HG03521 (cell line): ENCODE measurements around the gene SP100.

Experiments used
- ATAC-seq: cut with Tn5 transposase; IDR thresholded peaks from one replicate; pipeline ENCODE4 v1.9.1; 2021; ENCODE audit warnings: mild to moderate bottlenecking, moderate library complexity; ENCODE audit not compliant: unreplicated experiment

The SP100 gene

DNA sequence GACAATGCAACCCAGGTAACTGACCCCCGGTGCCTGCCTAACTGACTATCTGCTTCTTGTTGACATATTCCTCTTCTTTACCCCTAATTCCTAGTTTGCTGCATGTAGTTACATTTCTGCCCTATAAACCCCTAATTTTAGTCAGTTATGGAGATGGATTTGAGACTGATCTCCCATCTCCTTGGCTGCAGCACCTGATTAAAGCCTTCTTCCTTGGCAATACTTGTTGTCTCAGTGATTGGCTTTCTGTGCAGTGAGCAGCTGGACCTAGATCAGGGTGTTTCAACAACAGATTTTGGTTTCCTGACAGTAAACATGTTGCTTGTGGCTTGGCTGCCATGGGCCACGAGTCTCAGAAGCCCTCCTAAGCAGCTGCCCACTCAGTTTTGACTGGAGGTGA, 105.4 kb downstream of the SP100 start:
- ATAC-seq, result no peak

DNA sequence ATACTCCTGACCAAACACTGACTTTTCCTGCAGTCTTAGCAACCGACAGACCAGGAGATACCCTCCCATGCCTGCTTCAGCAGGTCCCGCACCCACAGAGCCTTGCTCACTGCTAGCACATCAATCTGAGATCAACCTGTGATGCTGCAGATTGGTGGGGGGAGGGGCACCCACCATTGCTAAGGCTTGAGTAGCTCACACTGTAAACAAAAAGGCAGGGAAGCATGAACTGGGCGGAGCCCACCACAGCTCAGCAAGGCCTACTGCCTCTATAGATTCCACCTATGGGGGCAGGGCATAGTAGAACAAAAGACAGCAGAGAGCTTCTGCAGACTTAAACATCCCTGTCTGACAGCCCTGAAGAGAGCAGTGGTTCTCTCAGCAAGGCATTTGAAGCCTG, 109.7 kb downstream of the SP100 start:
- no peak for ATAC-seq

DNA sequence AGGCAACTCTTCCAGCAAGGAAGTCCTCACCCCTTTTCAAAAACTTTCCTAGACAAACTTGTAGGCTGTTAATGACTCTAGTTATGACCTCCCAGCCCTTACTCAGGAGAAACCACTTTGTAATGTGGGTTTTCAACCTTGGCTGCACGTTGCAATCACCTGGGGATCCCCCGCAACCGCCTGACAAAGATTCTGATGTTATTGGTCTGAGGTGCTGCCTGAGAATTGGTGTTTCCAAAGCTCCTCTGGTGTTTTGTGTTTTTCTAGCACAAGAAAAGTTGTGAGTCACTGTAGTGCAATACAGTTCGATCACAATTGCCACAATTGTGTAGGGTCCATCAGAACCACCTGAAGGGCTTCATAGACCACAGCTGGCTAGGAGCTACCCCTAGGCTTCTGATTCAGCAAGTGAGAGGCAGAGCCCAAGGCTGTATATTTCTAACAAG, 121.6 kb downstream of the SP100 start:
- peak; percentile 52 for ATAC-seq

DNA sequence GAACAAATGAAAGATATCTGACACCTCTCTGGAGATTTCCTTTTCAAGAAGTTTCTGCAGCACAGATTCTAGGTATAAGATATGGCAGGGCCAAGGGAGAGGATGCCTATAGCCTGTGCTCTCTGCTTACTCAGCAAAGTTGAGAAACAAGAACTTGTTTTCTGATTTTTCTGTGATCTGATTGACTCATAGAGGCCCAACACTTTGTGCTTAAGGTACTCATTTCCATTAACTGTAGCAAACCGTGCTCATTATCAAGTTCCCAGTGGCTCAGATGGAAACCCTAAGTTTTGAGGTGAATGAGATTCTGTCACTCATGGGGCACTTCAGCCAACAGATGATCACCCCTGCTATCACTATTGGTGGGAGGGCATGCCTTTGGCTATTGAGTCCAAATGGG, 124.3 kb downstream of the SP100 start:
- ATAC-seq, result no peak

DNA sequence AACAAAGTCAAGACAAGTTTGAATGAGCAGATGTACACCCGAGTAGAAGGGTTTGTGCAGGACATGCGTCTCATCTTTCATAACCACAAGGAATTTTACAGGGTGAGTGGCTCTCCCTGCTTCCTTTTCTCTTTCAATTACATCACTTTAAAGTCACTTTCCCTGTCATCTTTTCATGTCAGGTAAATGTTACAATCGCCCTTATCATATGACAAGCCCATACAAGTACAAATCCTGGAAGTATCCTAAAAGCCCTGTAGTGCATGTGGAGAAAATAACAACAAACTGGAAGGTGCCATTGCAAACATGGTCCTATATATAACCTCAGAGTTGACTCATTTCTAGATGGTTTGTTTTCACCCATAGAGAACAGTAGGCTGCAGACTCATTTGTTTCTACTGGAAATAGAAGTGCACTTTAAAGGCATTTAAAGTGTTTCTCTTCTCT, 126.0 kb downstream of the SP100 start:
- peak; percentile 70 for ATAC-seq

DNA sequence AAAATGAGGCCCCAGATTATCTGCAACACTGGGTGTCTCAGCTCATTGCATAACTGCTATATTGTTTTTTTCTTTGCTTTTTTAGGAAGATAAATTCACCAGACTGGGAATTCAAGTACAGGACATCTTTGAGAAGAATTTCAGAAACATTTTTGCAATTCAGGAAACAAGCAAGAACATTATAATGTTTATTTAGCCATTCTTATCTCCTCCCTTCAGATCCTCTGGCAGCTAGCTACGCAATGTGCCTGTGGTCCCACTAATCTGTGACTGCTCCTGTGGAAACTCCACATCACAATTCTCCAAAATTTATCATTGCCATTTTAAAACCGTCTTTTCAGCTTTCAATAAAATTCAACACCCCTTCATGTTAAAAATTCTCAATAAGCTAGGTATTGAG, 126.8 kb downstream of the SP100 start:
- no peak for ATAC-seq

DNA sequence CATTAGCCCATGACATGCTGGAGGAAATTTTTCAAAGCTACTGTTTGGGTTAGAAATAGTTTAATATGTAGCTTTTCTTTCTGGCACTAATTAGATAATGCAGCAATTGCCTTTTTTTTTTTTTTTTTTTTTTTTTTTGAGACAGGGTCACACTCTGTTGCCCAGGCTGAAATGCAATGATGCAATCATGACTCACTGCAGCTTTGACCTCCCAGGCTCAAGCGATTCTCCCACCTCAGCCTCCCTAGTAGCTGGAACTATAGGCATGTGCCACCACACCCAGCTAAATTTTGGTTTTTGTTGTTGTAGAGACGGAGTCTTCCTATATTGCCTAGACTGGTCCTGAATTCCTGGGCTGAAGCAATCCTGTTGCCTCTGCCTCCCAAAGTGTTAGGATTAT, 136.2 kb downstream of the SP100 start:
- ATAC-seq, result no peak

DNA sequence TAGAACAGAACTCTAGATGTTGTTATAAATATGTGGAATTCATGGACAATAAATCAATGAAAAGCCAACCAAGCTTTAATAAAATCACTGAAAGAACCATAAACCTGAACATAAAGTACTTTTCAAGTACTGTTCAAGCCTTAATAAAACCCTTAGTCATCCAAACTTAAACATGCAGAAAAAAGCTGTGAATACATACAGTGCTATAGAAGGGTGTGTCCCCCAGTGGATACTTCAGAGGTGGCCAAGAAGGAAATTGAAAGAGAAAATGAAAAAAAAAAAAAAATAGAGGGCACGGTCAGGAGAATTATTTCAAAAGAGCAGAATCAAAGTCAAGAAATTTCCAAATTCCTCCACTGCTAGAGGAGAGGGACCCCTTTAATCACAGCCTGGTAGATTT, 141.1 kb downstream of the SP100 start:
- ATAC-seq, result no peak

DNA sequence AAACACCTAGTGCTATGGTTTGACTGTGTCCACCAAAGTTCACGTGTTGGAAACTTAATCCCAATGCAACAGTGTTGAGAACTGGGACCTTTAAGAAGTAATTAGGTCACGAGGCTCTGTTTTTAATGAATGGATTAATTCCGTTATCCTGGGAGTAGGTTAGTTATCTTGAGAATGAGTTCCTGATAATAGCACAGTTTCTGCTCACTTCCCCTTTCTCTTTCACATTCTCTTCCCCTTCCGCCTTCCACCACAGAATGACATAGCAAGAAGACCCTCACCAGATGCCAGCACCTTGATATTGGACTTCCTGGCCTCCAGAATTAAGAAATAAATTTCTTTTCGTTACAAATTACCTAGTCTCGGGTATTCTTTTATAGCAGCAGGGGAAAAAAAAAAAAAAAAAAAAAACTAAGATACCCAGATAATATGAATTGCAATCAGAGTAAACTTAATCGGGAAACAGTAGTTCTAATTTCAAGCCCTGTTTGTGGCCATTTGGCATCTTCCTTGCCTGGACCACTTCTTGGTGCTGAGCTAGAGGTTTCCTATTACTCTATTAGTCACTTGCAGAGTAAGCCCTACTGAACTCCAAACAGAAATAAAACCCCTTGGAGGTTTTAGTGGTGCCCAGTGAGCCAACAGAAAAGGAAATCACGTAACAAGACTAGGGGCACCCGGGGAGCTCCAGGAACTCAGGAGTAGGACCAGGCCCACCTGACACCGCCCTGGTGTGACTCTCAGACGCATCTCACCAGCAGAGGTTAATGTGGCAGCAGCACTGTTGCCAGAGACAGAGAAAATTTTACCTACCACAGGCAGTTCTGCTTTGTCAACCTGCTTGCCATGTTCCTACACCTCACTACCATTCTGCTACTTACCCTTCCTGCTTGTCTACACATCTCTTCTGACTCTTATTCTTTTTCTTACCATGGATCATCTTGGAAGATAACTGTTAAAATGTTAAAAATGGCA, 149.1 kb downstream of the SP100 start:
- ATAC-seq, result no peak

DNA sequence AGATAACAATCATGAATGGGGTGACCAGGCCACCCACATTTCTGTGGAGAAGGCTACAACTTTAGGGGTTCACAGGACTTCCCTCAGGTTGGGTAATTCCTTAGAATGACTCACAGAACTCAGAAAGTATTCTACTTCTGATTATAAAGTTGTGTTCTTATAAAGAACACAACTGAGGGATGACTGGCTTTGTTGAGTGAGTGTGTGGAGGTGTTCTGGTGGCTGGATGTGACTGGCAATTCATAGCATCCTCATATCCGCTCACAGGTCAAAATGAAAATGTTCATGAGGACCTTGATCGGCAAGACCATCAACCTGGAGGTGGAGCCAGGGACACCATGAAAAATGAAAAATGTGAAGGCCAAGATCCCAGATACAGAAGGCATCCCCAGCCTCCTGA, 153.3 kb downstream of the SP100 start:
- no peak for ATAC-seq

DNA sequence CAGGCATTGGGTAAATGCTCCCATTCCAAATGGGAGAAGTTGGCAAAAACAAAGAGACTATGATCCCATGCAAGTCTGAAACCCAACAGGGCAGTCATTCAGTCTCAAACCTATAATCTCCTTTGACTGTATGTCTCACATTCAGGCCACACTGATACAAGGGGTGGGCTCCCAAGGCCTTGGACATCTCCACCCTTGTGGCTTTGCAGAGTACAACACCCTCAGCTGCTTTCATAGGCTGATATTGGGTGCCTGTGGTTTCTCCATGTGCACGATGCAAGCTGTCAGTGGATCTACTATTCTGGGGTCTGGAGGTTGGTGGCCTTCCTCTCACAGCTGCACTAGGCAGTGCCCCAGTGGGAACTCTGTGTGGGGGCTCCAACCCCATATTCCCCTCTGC, 155.0 kb downstream of the SP100 start:
- no peak for ATAC-seq

DNA sequence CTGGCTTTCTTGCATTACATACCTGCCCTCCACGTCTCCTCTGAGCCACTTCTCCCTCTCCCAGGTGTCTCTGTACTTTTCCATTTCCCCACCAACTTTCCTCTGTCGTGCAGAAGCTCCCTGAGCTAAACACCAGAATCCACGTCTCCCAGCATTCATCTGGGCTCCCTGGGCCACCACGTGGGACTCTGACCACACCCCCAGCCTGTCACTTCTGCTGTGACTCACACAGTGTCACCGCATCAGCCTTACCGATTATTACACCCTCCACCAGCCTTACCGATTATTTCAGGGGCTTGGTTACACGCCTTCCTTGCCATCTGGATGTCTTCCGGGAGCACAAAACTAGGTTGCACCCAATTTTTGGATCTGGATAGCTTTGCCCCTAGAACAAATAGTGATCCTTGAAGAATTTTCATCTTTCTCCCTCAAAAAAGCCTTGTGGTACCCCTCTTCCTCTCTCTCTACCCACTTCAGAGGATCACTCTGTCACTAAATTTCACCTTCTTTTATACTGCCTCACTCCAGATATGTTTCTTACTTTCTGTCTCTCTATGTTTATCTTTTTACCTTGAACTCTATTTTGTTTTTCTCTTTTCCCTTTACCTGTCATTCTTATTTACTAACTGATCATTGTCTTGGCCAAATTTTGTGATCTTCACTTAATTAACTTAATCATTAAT, 159.8 kb downstream of the SP100 start:
- ATAC-seq, result no peak

DNA sequence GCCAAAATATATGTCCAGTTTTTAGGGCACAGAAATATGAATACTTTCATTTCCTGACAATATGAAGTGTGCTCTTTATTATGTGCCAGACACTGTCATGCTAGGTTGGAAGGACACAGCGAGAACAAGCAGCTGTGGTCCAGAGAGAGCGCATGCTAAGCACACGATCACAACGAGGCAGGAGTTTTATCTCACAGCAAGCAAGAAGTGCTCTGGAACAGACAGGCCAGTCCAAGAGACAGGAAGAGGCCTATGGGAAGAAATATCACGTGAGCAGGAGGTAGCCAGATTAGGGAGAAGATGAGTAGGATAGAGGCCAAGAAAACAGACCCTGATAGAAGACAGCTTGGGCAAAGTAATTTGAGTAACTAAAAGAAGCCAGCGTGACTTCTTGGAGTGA, 161.1 kb downstream of the SP100 start:
- ATAC-seq, result no peak

DNA sequence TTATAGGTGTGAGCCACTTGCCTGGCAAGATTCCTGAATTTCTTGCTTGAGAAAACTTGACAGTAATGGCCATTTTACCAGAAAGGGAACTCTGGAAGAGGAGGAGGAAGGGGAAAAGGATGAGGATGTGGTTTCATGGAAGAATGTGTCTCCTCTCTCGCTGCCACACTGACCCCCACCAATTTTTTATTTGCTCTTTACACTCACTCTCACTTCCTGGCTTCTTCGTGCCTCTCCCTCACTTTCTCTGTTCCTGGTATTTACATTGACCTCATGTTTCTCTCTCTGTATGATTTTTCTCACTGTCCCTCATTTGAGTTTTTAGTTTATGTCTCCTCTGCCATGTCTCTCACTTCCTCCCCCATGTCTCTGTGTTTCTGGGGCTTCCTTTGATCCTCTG, 162.1 kb downstream of the SP100 start:
- no peak for ATAC-seq

DNA sequence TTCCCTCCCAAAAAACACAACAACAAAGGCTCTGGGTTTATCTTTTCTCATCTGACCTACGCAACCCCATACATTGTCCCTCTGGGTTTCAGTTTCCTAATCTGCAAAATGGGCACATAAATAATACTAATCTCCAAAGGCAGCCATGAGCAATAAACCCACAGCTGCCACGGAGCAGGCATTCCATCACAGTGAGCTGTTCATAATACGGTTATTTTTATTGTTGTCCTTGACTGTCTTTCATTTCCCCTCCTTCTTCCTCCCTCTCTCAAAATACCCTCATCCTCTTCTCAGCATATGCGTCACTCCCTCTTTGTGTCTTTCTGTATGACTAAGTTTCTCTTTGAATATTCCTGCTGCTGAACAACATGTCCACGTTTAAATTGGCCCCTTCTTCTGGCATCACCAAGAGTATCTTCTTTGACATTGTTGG, 166.9 kb downstream of the SP100 start:
- peak; percentile 48 for ATAC-seq

DNA sequence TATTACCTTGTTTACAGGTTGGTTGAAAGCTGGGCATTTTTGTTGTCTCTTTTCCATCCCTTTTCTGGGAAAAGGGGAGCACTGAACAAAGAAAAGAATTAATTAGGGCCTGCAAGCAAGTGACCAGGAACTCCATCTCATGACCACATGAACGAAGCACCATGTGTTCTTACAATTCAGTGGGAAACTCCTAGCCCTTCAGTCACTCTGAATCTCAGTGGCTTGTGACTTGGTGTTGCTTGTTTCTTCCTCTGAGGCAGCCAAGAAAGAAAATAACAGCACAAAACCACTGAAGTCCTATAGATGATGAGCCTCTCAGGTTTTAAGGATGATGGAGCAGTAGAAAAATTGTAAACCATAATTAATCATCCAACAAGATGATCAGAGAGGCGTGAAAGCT, 167.6 kb downstream of the SP100 start:
- ATAC-seq, result no peak

DNA sequence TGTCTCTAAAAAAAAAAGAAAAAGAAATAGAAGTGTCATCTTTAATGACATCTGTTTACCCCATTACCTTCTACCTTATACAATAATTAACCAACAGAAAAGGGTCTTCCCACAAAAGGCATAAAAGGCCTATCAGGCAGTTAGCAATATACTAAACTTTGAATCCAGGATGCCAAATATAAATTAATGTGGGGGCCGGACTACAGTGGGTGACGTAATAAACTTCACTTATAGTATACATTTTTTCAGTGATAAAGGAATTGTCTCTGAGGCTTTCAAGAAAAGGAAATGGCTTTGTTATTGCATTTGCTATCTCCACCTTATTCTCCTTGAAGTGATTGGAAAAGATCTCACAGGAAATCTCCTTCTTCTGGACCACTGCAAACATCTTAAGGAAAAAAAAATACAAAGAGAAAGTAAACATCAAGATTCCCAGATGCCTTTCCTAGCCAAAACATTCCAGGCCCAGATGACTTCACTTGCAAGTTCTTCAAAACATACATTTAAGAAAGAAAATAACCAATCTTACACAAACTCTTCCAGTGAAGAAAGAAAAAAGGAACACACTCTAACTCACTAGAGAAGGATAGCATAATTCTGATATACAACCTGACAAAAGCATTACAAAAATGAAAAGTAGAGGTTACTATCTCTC, 170.5 kb downstream of the SP100 start:
- ATAC-seq, result no peak

DNA sequence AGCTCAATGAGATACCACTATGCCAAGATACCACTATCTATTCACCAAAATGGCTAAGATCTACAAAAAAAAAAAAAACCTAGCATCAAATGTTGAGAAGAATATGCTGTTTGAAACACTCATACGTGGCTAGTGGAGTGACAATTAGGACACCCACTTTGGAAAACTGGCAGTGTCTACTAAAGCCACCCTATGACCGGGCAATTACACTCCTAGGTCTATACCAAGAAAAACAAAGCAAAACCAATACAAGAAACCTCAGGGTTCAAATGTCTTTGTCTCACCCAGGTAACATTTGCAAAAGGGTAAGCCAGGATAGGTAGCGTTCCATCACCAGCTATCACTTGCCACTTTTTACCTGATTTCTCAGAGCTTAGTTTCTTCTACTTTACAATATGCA, 173.0 kb downstream of the SP100 start:
- ATAC-seq, result peak; percentile 3

DNA sequence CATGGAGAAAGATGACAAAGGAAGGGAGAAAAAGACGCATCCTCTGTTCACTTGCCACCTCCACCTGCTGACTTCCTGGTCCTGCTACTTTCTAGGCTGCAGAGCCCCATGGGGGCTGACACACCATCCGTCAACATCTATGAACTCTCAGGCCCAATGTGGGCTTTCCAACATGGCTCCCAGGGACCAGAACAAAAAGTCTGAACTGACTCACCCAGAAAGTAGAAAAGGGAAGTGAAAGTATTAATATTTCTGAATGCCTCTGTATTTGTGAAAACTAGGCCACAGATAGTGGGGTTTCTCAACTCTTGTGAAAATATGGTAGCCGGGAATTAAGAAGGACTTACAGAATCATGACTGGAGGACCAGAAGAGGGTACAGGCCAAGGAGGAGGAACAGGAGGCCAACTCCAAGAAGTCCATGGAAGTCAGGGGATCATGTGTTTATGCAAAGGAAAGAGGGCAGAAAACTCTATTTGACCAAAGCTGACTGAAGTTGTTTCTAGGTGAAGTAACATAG, 173.6 kb downstream of the SP100 start:
- ATAC-seq, result peak; percentile 96

DNA sequence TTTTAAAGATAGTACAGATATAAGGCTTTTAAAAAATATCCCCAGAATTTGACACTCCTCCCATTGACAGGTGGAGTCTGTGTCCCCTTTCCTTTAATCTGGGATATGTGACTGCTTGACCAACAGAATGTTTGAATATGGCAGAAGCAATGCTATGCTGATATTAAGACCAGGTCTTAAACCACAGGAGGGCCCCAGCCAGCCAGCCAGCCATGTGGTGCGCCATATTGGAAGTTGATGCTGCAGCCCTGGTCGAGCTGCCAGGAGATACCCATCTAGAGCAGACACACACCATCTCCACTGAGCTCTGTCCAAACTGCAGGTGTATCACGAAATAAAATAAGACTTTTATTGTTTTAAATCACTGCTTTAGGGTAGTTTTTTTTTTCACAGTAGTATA, 174.3 kb downstream of the SP100 start:
- no peak for ATAC-seq

DNA sequence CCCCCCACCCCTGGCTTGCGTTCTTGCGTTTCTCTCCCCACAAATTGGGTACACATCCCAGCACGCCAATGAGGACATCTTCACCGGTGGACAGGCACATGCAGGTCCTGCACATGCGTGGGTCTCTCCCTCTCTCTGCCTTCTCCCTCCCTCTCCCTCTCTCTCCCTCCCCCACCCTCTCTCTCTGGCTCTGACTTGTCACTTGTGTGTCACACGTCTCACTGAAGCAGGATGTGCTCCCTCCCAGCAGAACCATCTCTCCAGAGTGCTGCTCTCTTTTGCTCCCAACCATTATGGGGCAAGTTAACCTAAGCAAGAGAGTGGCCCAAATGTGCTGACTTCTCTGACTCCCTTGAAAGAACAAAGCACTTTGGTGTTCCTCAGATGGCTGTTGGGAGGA, 175.8 kb downstream of the SP100 start:
- ATAC-seq, result no peak
